Measurements from ENCODE around the gene AHCYL2.
"Not testable (repeated sequence)": the region's sequence is repeated elsewhere in the genome, so short reads cannot be mapped to it uniquely, and the experiment has no call there.

AHCYL2 gene

DNA sequence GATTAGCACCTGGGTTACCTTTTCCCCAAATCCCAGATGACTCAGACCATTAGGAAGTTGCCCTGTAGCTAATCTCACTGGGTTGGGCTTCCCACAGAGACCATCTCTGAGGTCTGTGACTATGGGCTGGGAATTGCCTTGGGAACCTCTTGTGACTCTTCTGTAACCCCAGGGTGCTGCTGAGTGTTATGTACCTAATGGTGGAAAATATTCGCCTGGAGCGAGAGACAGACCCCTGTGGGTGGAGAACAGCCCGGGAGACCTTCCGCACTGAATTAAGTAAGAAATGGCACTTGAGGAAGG lies 229.4 kb downstream of the AHCYL2 start:
- no peak for DNase-seq (ENCODE audit: low spot score)

DNA sequence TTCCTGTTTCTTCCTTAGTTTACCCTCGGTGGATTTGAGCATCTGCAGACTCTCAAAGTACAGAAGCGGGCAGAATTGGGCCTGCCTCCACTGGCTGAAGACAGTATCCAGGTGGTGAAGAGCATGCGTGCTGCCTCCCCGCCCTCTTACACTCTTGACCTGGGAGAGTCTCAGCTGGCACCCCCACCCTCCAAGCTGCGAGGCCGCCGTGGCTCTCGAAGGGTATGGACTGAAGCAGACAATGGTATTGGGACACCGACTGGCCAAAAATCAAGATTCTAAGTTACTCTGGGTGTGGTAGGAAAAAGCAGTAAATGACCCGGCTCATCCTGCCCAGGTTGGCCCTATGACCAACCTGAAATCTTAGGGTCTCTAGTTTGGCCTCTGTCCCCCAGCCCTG lies 231.6 kb downstream of the AHCYL2 start:
- no peak for DNase-seq (ENCODE audit: low spot score)

DNA sequence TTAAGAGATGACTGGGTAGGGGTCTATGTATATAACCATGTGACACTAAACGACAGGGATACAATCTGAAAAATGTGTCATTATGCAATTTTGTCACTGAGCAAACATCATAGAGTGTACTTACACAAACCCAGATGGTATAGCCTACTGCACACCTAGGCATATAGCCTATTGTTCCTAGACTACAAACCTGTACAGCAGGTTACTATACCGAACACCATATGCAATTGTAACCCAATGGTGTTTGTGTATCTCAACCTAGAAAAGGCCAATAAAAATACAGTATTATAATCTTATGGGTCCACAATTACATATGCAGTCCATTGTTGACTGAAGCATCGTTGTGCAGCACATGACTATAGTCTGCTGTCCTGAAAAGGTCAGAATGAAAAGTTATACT lies 232.3 kb downstream of the AHCYL2 start:
- no peak for DNase-seq (ENCODE audit: low spot score)

DNA sequence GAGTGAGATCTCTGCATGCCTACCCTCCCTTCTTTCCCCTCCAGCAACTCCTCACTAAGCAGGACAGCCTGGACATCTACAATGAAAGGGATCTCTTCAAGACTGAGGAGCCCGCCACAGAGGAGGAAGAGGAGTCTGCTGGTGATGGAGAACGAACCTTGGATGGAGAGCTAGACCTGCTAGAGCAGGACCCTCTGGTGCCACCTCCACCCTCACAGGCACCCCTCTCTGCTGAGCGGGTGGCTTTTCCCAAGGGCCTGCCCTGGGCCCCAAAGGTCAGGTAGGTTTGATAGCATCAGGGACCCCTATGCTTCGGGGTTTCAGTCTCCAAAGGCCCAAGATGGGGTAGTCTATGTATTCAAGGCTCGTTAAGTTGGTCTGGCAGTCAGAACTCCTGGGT lies 233.3 kb downstream of the AHCYL2 start:
- no peak for DNase-seq (ENCODE audit: low spot score)

DNA sequence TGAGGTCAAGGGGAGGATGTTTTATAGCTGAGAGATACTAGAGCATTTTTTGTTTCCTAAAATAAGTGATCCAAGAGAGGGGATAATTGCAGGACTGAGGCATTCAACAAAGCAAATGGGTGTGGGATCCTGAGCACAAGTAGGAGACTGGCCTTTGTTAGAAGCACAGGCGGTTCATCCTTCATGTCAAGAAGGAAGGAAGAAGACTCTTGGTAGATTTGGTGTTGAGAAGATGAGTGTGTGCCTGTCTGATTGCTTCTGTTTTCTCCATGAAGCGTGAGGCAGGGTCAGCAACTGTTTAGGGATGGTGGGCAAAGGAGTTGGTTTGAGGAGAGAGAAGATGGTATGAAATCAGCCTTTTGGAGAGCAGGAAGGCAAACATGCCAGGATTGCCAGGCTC lies 237.0 kb downstream of the AHCYL2 start:
- DNase-seq (ENCODE audit: low spot score) = no peak

DNA sequence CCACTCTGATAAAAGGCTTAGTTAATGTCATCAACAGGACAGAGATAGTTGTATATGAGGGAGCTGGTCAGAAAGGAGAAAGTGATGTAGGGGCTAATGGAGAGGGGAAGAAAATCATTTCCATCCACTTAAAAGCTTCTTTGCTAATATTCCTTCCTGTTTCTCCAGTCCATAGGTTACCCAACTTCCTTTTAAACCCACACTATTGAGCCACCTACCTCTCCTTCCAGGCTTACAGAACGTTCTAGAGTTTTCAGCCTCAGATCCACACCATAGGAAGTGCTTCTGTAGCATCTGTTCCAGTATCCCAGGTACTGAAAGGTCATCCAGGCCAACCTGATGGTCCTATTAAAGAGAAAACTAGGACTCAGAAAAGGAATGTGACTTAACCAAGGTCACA lies 237.6 kb downstream of the AHCYL2 start:
- no peak for DNase-seq (ENCODE audit: low spot score)

DNA sequence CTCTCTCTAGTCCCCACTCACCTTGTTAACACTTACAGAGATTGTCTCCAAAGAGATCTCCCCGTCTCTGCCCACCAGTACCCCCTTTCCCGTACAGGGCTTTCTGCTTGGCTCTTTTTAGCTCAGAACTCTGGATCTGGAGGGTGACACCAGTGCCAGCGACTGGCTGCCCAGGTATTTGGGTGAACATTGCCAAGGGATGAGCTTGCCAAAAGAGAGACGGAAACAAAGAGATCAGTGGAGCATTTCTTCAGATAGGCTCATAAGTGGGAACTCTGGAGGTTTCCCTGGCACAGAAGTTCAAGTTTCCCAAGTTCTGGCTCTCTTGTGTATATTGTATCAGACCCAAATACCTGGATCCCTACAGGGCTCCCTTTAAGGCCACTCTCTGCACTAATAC lies 239.4 kb downstream of the AHCYL2 start:
- no peak for DNase-seq (ENCODE audit: low spot score)

DNA sequence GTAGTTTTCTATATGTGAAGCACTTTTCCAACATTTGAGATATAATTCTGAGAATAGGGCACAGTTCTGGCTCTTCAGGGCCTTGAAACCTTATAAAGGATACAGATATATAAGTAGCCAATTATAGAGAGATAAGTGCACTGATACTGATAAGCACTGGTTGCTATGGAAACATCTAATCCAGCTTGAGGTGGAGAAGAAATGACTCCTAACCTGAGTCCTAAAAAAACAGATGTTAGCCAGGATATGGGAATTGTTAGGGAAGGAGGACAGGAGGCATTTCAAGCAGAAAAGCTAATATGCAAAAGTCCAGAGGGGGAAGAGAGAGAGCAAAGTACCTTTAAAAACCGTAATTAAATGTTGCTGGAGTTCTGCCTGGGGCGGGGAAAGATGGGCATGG lies 240.2 kb downstream of the AHCYL2 start:
- DNase-seq (ENCODE audit: low spot score) = no peak

DNA sequence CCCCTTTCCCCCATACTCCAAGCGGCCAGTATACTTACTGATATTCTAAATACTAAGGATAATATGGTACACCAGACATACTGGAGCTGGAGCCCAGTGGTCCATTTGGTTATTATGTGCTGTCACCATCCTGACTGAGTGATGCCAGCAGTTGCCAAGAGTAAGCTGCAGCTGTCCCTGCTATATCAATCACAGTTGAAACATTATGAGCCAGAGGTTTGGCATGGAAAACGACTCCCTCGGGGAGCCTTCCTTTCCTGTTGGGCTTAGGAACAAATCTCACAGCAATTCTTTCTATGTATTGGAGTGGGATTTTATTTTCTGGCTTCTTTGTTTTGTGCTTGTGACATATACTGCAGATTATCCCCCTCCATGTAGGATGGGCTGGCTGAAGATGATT lies 242.0 kb downstream of the AHCYL2 start:
- no peak for DNase-seq (ENCODE audit: low spot score)

DNA sequence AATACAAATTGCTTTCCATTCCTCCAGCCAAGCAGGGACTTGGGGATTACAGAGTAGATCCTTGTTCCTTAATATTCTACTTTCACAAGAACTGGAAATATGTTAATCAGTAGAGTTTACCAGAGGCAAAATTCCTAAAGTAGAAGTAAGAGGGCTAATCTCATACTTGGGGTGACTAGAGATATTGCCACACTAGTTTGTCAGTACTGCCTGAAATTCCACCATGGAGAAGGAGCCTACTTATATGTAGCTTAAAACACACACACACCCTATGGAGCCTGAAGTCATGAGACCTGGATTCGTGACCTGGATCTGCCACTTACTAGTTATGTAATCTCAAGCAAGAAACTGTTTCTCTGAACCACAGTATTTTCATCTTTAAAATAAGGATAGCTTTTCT lies 243.3 kb downstream of the AHCYL2 start:
- DNase-seq (ENCODE audit: low spot score) = no peak

DNA sequence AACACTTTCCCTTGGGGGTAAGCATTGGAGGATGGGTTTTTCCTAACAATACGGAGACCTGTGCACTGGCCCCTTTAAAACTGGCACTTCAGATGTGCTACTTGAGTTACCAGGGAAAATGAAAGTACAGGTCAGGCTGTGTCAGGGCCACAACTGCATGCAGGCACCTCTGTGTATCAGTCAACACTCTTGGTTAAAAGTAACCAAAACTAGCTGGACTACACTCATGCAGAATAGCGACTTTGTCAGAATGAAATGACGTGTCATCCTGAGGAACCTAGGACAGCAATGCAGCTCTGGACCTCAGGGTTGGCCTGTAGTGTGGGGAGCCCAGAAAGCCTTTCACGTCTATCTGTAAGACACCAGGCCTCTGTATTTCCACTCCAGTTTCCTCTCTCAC lies 243.7 kb downstream of the AHCYL2 start:
- no peak for DNase-seq (ENCODE audit: low spot score)

DNA sequence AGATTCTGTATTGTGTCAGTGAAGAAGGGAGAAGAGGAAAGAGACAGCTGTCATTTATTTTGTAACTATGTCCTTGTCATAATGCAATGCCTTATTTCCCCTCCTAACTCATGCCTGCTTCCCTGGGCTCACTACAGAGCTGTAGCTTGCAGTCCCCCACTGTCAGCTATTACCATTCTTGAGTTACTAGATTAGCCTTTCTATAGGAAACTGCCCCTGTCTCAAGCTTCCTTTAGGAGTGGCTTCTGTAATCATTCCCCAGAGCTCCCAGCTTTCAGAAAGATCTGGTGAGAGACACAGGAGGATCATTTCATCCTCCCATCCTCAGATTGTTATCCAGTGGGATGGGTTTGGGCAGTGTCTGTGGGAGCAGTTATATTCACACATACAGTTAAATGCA lies 245.1 kb downstream of the AHCYL2 start:
- no peak for DNase-seq (ENCODE audit: low spot score)

DNA sequence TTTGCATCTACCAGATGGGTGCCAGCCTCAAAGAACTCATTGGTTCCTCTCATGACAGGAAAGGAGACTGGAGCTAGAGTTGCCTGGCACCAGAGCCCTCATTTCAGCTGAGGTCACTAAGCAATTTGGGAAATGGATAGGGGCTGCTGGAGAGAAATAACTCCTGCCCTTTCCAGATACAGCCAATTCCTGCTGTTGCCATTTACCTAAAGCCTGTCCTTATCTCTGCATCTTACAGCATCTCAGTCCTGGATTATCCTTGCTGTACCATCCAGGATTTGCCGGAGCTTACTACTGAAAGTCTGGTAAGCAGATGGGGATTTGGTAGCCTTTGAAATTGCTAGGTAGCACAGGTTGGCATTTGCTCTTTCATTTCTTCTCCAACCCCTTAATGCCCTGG lies 245.6 kb downstream of the AHCYL2 start:
- no peak for DNase-seq (ENCODE audit: low spot score)

DNA sequence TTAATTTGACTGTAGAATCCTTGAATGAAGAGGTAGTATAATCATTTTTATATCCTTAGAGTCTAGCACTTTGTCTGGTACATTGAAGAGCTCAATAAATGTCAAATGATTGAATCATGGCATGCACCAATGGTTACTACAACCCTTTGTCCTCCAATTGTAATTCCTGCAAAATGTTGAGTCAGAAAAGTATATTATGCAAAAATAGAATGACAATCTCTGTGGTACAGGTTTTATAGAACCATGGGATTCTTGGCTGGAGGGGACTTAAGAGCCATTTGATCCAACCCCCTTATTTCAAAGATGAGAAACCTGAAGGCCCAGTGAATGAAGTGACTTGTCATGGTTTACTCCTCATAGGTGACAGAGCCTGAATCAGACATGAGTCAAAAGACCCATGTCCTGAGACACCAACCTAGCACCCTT lies 246.6 kb downstream of the AHCYL2 start:
- no peak for DNase-seq (ENCODE audit: low spot score)

DNA sequence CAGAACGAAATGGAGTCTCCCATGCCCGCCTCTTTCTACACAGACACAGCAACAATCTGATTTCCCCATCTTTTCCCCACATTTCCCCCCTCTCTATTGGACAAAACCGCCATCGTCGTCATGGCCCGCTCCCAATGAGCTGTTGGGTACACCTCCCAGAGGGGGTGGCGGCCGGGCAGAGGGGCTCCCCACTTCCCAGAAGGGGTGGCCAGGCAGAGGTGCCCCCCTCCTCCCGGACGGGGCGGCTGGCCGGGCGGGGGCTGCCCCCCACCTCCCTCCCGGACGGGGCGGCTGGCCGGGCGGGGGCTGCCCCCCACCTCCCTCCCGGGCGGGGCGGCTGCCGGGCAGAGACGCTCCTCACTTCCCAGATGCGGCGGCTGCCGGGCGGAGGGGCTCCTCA lies 251.1 kb downstream of the AHCYL2 start:
- DNase-seq (ENCODE audit: low spot score) = not testable (repeated sequence)

DNA sequence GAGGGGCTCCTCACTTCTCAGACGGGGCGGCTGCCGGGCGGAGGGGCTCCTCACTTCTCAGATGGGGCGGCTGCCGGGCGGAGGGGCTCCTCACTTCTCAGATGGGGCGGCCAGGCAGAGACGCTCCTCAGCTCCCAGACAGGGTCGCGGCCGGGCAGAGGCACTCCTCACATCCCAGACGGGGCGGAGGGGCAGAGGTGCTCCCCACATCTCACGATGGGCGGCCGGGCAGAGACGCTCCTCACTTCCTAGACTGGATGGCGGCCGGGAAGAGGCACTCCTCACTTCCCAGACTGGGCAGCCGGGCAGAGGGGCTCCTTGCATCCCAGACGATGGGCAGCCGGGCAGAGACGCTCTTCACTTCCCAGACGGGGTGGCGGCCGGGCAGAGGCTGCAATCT lies 251.6 kb downstream of the AHCYL2 start:
- DNase-seq (ENCODE audit: low spot score) = not testable (repeated sequence)

Data from CD4-positive, alpha-beta T cell treated with Interleukin-2 at 100 ng/mL for 4 hours (primary cell).